GM10266 (cell line): ENCODE results near the gene MAST4.

Experiments
- DNase-seq: peaks from one replicate; pipeline ENCODE4 v3.0.0; 2012; ENCODE audit errors: extremely low spot score
- TF ChIP-seq, protein P1 (sequence below): IDR thresholded peaks from 2 replicates; pipeline ENCODE4 v1.5.1; 2012; ENCODE audit warnings: mild to moderate bottlenecking, low read depth; ENCODE audit not compliant: control insufficient read depth, insufficient read depth; ENCODE audit errors: missing control alignments

MAST4 gene

DNA sequence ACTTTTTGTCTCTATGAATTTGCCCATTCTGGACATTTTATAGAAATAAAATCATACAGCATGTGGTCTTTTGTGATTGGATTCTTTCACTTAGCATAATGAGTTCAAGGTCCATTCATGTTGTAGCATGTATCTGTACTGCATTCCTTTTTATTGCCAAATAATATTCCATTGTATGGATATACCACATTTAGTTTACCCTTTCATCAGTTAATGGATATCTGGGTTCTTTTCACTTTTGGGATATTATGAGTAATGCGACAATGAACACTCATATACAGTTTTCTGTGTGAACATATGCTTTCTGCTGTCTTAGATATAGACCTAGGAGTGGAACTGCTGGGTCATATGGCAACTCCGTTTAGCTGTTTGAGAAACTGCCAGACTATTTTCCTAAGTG is 41.3 kb upstream of the MAST4 start:
- TF ChIP-seq, protein P1, sequence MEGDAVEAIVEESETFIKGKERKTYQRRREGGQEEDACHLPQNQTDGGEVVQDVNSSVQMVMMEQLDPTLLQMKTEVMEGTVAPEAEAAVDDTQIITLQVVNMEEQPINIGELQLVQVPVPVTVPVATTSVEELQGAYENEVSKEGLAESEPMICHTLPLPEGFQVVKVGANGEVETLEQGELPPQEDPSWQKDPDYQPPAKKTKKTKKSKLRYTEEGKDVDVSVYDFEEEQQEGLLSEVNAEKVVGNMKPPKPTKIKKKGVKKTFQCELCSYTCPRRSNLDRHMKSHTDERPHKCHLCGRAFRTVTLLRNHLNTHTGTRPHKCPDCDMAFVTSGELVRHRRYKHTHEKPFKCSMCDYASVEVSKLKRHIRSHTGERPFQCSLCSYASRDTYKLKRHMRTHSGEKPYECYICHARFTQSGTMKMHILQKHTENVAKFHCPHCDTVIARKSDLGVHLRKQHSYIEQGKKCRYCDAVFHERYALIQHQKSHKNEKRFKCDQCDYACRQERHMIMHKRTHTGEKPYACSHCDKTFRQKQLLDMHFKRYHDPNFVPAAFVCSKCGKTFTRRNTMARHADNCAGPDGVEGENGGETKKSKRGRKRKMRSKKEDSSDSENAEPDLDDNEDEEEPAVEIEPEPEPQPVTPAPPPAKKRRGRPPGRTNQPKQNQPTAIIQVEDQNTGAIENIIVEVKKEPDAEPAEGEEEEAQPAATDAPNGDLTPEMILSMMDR: no peak
- DNase-seq: no peak

DNA sequence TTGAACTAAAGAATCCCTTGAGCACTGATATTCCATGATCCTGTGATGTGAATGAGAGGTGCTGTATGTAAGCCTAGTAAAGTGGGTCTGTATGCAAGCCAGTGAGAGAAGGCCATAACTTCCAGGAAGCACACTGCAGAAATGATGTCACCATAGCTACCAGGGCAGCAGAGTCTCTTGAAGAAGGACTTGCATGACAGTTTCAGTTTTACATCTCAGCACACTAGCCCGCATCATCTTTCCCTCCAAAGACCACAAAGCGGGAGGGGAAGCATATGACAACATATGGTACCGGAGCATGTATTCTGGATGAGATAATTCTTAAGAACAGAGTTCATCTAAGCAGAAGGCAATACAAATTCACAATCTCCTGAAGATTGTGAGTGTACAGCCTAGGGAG is 37.6 kb upstream of the MAST4 start:
- TF ChIP-seq, protein P1: no peak
- DNase-seq: peak; percentile 11

DNA sequence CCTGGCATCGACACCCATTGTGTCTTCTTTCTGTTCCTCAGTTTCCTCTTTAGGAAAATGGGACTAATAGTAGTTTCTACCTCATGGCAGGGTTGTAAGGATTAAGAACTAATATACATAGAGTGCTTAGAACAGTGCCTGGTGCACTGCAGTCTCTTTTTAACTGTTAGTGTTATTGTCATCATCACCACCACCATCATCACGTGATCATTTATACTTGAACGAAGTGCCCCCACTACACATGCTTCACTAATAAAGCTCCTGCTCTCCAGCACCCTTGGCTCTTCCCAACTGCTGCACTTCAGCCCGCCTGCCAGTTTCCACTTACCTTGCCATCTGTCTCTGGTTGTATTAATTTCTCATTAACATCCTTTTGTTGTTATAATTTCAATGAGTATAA is 35.8 kb upstream of the MAST4 start:
- no peak for DNase-seq
- TF ChIP-seq, protein P1: no peak

DNA sequence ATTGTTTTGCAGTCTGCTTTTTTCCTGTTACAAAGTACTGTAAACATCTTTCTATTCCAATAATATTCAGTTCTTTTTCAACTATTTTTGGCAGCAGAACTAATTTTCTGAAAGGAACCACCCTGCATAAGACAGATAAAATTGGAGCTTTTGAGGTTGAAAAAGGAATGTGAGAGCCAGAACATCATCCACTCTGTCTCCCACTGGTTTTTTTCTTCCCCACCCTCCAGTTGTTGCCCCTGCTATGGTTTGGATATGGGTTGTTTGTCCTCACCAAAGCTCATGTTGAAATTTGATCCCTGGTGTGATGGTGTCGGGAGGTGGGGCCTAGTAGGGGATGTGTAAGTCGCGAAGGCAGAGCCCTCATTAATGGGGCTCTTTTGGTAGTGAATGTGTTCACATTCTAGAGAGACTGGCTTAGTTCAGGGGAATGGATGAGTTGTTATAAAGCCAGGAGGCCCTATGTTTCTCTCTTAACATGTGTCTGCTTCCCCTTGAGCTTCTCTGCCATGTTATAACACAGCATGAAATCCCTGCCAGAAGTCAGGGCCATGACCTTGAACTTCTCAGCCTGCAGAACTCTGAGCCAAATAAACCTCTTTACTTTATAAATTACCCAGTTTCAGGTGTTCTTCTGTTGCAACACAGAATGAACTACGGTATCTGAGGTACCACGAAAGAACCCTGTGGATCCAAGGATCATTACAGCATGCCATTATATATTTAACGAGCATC is 34.8 kb upstream of the MAST4 start:
- no peak for DNase-seq
- TF ChIP-seq, protein P1: no peak

DNA sequence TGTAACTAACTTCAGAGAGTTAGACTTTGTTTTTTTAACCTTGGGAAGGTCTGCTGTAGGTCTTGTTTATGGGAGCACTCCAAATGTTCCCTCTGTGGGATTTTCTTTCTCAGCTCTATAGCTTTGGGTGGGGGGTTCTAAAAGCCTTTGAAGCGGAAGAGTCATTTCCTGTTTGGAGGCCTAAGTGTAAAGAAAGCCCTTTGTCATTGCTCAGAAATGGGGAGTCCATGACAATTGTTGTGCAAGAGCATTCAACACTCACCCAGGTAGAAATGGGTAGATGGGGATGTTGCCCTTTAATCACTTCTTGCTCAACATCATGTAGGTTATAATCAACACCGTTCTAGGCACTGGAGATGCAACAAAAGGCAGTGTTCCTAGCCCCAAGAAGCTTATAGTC is 30.3 kb upstream of the MAST4 start:
- TF ChIP-seq, protein P1: no peak

DNA sequence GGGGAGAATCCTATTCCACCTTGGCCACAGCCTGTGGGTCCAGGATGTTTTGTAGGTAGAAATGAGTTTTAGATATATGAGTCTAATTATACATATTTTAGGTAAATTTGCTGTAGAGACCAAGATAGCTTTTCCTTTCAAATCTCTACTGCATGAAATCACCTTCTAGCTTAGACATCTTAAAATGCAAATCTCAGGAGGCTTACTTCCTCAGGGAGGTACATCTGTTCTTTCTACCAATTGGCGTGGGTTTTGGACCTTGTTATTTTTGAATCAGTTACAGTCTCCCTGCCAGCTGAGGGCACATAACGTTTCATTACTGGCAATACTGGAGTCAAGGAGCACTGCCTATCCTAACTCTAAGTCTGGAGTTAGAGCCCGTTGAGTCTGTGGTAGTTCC is 28.7 kb upstream of the MAST4 start:
- TF ChIP-seq, protein P1: no peak

More for the DNA sequence above, 30.3 kb upstream of the MAST4 start:
- no peak for DNase-seq

DNA sequence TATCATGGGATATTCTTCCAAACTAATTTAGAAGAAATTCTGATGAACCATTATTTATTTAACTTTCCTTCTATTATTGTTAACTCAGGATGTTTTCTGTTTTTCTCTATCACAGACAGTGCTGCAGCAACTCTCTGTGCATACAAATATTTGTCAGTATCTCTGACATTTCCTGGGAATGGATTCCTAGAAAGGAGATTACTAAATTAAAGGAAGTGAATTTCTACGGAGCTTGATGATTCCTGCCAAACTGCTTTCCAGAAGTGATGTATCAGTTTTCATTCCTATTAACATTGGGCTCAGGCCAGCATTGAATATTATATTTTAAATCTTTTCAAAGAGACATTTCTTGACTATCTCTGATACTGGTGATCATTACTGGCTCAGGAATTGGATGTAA is 26.0 kb upstream of the MAST4 start:
- TF ChIP-seq, protein P1: no peak
- no peak for DNase-seq

More for the DNA sequence above, 28.7 kb upstream of the MAST4 start:
- no peak for DNase-seq
